ENCODE measurements around the gene OVOL3.

Gene OVOL3

DNA sequence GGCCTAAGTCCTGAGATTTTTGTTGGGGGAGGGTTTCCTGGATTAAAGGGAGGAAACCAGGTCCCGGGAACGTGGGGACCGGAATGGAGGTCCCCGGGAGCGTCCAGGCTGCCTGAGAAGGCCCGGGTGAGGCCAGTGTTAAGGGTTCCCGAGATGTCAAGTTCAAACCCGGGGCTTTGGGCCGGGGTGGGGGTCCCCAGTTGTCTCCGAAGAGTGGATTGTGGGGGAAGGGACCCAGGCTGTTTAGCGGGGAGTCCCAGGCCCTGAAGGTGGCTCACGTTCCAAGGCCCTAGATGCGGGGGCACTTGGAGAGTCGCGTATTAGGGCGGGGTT lies 41.0 kb downstream of the OVOL3 start:
- peak overlapping the region; percentile 54 for H3K9ac ChIP-seq (ENCODE audit: low read depth, low read length)
- peaks cover 3% of the 10 kb centered on the region; the same call in 1 of the 2 replicates for H3K4me1 ChIP-seq (ENCODE audit: insufficient read depth, low read length)
- peaks cover 6% of the 10 kb centered on the region; the same call in 1 of the 2 replicates for H3K36me3 ChIP-seq (ENCODE audit: insufficient read depth, low read length)
- no peaks in the 10 kb centered on the region for H3K9me3 ChIP-seq (ENCODE audit: control insufficient read depth, insufficient read depth, low read length)

DNA sequence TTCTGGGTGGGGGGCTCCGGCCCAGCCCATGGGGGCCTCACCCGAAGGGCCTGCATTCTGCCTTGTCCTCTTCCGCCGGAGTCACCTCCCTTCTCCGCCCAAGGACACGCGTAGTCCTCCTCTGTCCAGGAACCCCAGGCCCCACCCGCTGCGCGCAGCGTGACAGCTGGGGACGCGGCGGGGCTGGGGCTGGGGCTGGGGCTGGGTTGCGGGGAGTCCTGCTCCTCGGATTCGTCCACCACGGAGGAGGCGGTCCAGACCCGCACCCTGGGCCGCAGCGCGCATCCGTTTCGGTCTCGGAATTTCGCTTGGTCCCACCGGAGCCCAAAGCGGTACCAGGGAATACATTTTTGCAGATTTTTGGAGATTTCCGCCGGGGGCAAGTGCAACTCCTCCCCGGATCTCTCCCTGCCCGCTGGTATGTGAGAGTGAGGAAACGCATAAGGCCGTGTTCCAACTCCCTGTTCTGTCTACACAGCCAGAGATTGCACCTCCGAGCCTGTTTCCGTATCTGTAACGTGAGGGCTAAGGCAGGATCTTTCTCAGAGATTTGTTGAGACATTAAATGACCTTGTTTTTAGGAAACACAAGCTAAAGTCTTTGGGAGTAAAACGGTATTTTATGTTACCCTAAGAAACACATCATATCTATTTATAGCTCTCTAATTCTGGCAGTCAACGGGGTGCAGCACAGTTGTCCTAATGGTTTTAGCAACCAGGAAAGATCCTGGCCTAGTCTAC lies 41.6 kb downstream of the OVOL3 start, which contains the start of gene COX7A1:
TSS of gene COX7A1 (minus strand) at position 96 of the 740 bp plus-strand sequence. CDS start at position 56, 40 bp downstream.
- peak within 1 kb of the TSS; percentile 54 for H3K9ac ChIP-seq (ENCODE audit: low read depth, low read length)
- peaks cover 3% of the 10 kb centered on the region; the same call in 1 of the 2 replicates for H3K4me1 ChIP-seq (ENCODE audit: insufficient read depth, low read length)
- no peaks in the 10 kb centered on the region for H3K9me3 ChIP-seq (ENCODE audit: control insufficient read depth, insufficient read depth, low read length)
- H3K36me3 ChIP-seq (ENCODE audit: insufficient read depth, low read length) = peaks cover 4% of the 10 kb centered on the region; the same call in 1 of the 2 replicates

DNA sequence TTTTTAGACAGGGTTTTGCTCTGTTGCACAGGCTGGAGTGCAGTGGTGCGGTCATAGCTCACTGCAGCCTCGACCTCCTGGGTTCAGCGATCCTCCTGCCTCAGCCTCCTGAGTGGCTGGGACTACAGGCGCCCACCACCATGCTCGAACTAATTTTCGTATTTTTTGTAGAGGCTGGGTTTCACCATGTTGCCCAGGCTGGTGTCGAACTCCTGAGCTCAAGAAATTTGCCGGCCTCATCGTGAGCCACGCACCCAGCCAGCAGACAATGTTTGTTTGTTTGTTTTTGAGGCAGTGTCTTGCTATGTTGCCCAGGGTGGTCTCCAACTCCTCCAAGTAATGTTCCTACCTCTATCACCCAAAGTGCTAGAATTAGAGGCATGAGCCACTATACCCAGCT lies 42.2 kb downstream of the OVOL3 start:
- H3K36me3 ChIP-seq (ENCODE audit: insufficient read depth, low read length) = peaks cover 4% of the 10 kb centered on the region; the same call in 1 of the 2 replicates
- H3K4me1 ChIP-seq (ENCODE audit: insufficient read depth, low read length) = peaks cover 3% of the 10 kb centered on the region; the same call in 1 of the 2 replicates
- no peak overlapping the region for H3K9ac ChIP-seq (ENCODE audit: low read depth, low read length)
- H3K9me3 ChIP-seq (ENCODE audit: control insufficient read depth, insufficient read depth, low read length) = no peaks in the 10 kb centered on the region

DNA sequence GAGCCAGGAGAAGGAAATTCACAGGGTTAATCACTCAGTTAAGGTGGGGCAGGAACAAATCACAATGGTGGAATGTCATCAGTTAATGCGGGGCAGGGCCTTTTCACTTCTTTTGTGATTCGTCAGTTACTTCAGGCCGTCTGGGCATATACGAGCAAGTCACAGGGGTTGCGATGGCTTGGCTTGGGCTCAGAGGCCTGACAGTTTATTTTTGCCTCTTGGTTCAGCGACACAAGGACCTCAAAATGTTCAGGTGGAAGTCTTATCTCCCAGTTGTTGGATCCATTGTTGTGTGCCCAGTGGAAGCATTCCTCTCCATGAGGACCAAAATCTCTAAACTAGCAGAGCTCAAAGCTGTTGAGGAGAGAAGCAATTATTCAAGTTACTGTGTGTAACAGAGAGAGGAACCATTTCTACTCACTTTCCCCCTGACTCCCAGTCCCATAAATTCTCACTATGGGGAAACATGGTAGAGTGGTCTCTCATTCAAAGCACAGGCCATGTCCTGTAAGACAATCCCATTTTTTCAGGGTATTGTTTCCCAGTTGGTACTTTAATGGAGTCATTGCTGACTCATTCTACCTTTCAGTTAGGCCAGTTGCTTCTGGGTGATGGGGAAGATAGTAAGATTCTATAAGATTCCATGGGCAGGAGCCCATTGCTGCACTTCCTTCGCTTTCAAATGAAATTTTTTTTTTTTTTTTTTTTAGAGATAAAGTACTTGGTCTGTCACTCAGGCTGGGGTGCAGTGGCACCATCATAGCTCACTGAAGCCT lies 50.1 kb downstream of the OVOL3 start:
- Histone ChIP-seq H3K36me3 (ENCODE audit: insufficient read depth, low read length) (no peaks in the 10 kb centered on the region), H3K9ac (ENCODE audit: low read depth, low read length) (peak overlapping the region; percentile 12; the same call in 1 of the 2 replicates), H3K9me3 (ENCODE audit: control insufficient read depth, insufficient read depth, low read length) (no peaks in the 10 kb centered on the region)

More for the DNA sequence above, 50.1 kb downstream of the OVOL3 start:
- peaks cover 12% of the 10 kb centered on the region for H3K4me1 ChIP-seq (ENCODE audit: insufficient read depth, low read length)

Measured in ES-I3 (cell line).